Type B pancreatic cell (in vitro differentiated cells): ENCODE results near the gene OPA1. TPM values are rescaled to one million over a fixed set of nuclear protein-coding genes. Genes with fewer than 3 reads are reported as not detected.

ENCODE experiments used
- DNase-seq: peaks from one replicate; pipeline ENCODE4 v3.0.0; 2021; ENCODE audit warnings: mixed read lengths; ENCODE audit not compliant: unreplicated experiment; ENCODE audit errors: extremely low spot score
- H3K27ac Mint-ChIP-seq: 2 replicates; pipeline ENCODE4 v1.8.0; 2021; ENCODE audit warnings: mild to moderate bottlenecking, mixed read lengths
- H3K27me3 Mint-ChIP-seq: 2 replicates; pipeline ENCODE4 v1.8.0; 2021; ENCODE audit warnings: mixed read lengths
- H3K36me3 Mint-ChIP-seq: 2 replicates; pipeline ENCODE4 v1.8.0; 2021; ENCODE audit warnings: mixed read lengths
- H3K4me1 Mint-ChIP-seq: one replicate; pipeline ENCODE4 v1.8.0; 2021; ENCODE audit warnings: mixed read lengths; ENCODE audit not compliant: unreplicated experiment
- H3K4me3 Mint-ChIP-seq: 2 replicates; pipeline ENCODE4 v1.8.0; 2021; ENCODE audit warnings: mild to moderate bottlenecking, mixed read lengths
- H3K9me3 Mint-ChIP-seq: 2 replicates; pipeline ENCODE4 v1.8.0; 2021; ENCODE audit warnings: mixed read lengths
- total RNA-seq: library from RNA; stranded (reverse); gene quantifications from 2 replicates; pipeline ENCODE4 v1.2.1, GENCODE V29; 2021; ENCODE audit warnings: low replicate concordance
- TF ChIP-seq, protein P1 (sequence below): fragments of 200-600 bp; sonication (generic); conservative IDR thresholded peaks from 2 replicates; pipeline ENCODE4 v1.5.0; 2021; ENCODE audit warnings: antibody characterized with exemption, mild to moderate bottlenecking

OPA1 gene
- total RNA-seq, 1 donor from 2014 or later, result 57.7 TPM

DNA sequence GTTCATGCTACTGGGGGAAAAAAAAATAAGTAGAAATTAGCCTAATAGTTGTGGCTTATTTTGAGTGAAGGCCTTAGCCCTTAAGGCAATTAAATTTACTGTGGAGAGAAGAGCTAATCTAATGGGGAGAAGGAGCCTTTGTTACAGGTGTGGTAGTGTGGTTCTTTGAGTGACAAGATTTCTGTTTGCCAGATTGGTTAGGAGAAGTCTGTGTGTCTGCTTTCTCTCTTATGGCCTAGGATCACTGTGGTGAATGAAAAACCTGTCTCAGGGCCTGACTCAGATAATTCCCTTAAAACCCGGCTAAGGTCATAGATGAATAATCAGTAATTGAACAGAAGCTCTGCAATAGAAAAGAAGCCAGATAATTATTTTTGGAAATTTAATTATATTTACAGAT lies 27.0 kb downstream of the OPA1 start:
- H3K27ac Mint-ChIP-seq, result no peak overlapping the region
- TF ChIP-seq, protein P1, sequence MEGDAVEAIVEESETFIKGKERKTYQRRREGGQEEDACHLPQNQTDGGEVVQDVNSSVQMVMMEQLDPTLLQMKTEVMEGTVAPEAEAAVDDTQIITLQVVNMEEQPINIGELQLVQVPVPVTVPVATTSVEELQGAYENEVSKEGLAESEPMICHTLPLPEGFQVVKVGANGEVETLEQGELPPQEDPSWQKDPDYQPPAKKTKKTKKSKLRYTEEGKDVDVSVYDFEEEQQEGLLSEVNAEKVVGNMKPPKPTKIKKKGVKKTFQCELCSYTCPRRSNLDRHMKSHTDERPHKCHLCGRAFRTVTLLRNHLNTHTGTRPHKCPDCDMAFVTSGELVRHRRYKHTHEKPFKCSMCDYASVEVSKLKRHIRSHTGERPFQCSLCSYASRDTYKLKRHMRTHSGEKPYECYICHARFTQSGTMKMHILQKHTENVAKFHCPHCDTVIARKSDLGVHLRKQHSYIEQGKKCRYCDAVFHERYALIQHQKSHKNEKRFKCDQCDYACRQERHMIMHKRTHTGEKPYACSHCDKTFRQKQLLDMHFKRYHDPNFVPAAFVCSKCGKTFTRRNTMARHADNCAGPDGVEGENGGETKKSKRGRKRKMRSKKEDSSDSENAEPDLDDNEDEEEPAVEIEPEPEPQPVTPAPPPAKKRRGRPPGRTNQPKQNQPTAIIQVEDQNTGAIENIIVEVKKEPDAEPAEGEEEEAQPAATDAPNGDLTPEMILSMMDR, result no peak

DNA sequence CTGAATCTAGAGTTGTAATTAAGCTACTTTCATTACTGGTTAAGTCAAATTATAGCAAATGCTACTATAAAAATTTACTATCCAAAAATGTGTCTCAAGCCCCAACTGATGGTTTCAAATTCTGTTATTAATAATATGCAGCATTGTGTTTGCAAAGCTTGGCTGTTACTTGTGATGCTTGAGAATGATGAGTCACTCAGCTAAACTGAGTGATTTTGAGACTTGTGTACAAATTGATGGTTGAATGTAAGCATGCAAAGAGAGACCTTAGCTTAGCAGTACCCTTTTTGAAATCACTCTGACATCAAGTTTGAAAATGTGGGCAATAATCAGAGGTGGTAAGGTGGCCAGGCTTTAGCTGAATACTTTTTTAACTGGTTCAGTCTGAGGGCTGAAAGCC lies 27.6 kb downstream of the OPA1 start:
- H3K9me3 Mint-ChIP-seq, result no peaks in the 10 kb centered on the region
- H3K27me3 Mint-ChIP-seq, result no peaks in the 10 kb centered on the region
- H3K4me1 Mint-ChIP-seq, result no peaks in the 10 kb centered on the region
- H3K4me3 Mint-ChIP-seq, result no peak overlapping the region
- DNase-seq, result no peak
- H3K36me3 Mint-ChIP-seq, result peaks cover 19% of the 10 kb centered on the region
- no peak overlapping the region for H3K27ac Mint-ChIP-seq
- TF ChIP-seq, protein P1, result no peak

More for the DNA sequence above, 27.0 kb downstream of the OPA1 start:
- H3K27me3 Mint-ChIP-seq, result no peaks in the 10 kb centered on the region
- no peak overlapping the region for H3K4me3 Mint-ChIP-seq
- no peaks in the 10 kb centered on the region for H3K4me1 Mint-ChIP-seq
- H3K9me3 Mint-ChIP-seq, result no peaks in the 10 kb centered on the region
- no peak for DNase-seq
- H3K36me3 Mint-ChIP-seq, result peaks cover 21% of the 10 kb centered on the region

DNA sequence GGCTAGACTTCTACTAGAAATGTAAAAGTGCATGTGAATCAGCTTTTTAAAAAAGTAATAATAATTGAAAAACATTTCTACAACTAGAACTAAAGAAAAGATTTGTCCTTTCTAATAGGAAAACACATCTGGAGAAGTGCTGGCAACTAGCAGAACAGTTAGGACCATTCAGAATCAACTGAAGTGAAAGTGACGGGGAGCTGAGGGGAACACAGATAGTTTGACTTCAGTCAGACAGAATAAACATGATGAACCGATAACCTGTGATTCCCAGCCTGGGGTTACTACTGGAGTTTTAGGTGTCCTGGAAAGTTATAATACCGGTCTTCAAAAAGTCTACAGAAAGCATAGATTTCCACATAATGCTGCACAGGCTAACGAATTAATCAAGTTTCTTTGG lies 28.1 kb downstream of the OPA1 start:
- Mint-ChIP-seq H3K4me3 (no peak overlapping the region), H3K36me3 (peaks cover 19% of the 10 kb centered on the region), H3K27me3 (no peaks in the 10 kb centered on the region), H3K4me1 (no peaks in the 10 kb centered on the region), H3K9me3 (no peaks in the 10 kb centered on the region), H3K27ac (no peak overlapping the region)
- DNase-seq, result no peak
- TF ChIP-seq, protein P1, result no peak

DNA sequence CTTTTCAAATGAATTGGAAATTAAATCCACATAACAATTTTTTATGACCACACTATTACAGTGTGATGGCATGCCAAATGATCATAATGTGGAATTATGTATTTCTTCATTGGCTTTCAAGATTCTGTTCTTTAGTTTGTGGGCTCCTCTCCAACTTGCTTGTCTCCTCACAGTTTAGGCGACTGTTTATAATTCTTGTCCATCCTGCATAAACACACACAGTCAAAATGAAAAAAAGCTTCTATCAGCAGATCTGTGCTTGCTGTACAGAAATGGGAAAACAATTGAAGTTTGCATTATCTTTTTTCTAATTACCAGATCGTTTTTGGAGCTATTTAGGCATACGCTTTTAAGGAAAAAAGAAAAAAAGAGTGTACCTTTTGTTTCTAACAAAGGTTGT lies 37.0 kb downstream of the OPA1 start:
- H3K27me3 Mint-ChIP-seq, result no peaks in the 10 kb centered on the region
- no peaks in the 10 kb centered on the region for H3K36me3 Mint-ChIP-seq
- H3K9me3 Mint-ChIP-seq, result no peaks in the 10 kb centered on the region
- DNase-seq, result no peak
- H3K27ac Mint-ChIP-seq, result no peak overlapping the region
- no peak overlapping the region for H3K4me3 Mint-ChIP-seq
- H3K4me1 Mint-ChIP-seq, result no peaks in the 10 kb centered on the region
- TF ChIP-seq, protein P1, result no peak

DNA sequence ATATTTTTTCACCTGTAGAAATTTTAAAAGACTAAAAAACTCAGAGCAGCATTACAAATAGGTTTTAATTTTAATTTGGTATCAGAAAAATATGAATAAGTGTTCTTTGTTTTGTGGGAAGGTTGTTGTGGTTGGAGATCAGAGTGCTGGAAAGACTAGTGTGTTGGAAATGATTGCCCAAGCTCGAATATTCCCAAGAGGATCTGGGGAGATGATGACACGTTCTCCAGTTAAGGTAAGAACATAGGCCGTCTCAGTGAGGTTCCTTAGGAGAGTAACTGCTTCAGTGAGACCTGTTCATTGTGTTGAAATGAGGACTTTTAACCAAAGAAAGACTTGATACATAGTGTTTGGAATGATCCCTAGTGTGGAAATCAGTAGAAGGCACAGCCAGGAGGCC lies 44.8 kb downstream of the OPA1 start:
- H3K9me3 Mint-ChIP-seq, result no peaks in the 10 kb centered on the region
- no peaks in the 10 kb centered on the region for H3K4me1 Mint-ChIP-seq
- no peak for DNase-seq
- no peaks in the 10 kb centered on the region for H3K27me3 Mint-ChIP-seq
- no peak overlapping the region for H3K27ac Mint-ChIP-seq
- peaks cover 5% of the 10 kb centered on the region for H3K36me3 Mint-ChIP-seq
- TF ChIP-seq, protein P1, result no peak
- no peak overlapping the region for H3K4me3 Mint-ChIP-seq

DNA sequence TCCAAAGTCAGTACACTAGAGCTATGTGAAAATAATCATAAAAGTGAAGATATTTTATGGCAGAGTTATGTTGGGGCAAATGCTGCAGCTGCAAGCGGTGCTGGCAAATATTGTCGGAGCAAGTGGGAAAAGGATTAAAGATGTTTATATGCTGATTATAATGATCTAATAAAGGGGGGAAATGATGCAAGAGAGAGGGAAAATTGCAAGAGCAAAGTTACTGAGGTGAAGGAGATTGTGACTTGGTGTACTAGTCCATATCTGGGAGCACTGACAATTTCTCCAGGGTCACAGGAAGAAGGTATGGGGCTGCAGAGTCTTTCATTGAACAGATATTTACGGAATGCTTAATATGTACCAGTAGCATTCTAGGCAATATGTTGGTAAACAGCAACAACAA lies 45.8 kb downstream of the OPA1 start:
- Mint-ChIP-seq H3K9me3 (no peaks in the 10 kb centered on the region), H3K4me1 (no peaks in the 10 kb centered on the region), H3K27me3 (no peaks in the 10 kb centered on the region), H3K36me3 (peaks cover 6% of the 10 kb centered on the region), H3K27ac (no peak overlapping the region), H3K4me3 (no peak overlapping the region)
- TF ChIP-seq, protein P1, result no peak
- DNase-seq, result no peak
